ENCODE measurements around the gene PLAAT3. TPM values are rescaled to one million over a fixed set of nuclear protein-coding genes. Genes with fewer than 3 reads are reported as not detected.

Gene PLAAT3
- total and polyA plus RNA-seq, 2 of the 8 experiments (the other 6 are each of a cell fraction or from before 2014, with no cell fraction given): 109 to 190 TPM

GRCh38 chr11:63535734-63536133 lies 78.5 kb downstream of the PLAAT3 start:
- Histone ChIP-seq H3K79me2 (ENCODE audit: control insufficient read depth in 1 of 2, insufficient read depth in 2 of 2, low read length in 2 of 2) (no peaks in the 10 kb centered on the region), H3K4me3 (ENCODE audit: extremely low read depth in 1 of 4, insufficient read depth in 2 of 4, low read depth in 3 of 4, low read length in 4 of 4) (no peak overlapping the region), H3K56ac (replicated peaks; ENCODE audit: insufficient read length, low read depth, low read length) (no peak overlapping the region), H3K4me1 (replicated peaks in 1 of 4; ENCODE audit: control insufficient read depth in 3 of 4, insufficient read depth in 4 of 4, low read length in 3 of 4) (peaks cover 8 to 20% (median 17%) of the 10 kb centered on the region in 4 experiments; a peak in 6 of 7 replicates), H2AK5ac (ENCODE audit: low read depth, low read length) (peak overlapping the region; percentile 68), H4K20me1 (replicated peaks in 1 of 2; ENCODE audit: control insufficient read depth in 1 of 2, insufficient read depth in 2 of 2, low read length in 2 of 2) (no peaks in the 10 kb centered on the region), H3K27me3 (replicated peaks in 1 of 4; ENCODE audit: control insufficient read depth in 3 of 4, extremely low read depth in 1 of 4, insufficient read depth in 3 of 4, low read length in 3 of 4) (no peaks in the 10 kb centered on the region), H2BK5ac (ENCODE audit: low read depth, low read length) (peak overlapping the region; percentile 18; the same call in 1 of the 2 replicates), H2BK20ac (ENCODE audit: low read length) (peak overlapping the region; percentile 38; the same call in 1 of the 2 replicates), H3K9ac (replicated peaks in 1 of 4; ENCODE audit: extremely low read depth in 1 of 4, low read depth in 3 of 4, low read length in 3 of 4) (no peak overlapping the region), H2BK120ac (replicated peaks; ENCODE audit: low read depth, low read length) (no peak overlapping the region), H3K18ac (ENCODE audit: extremely low read depth, low read length) (no peak overlapping the region), H3K23me2 (ENCODE audit: low read depth, low read length) (no peaks in the 10 kb centered on the region), H2AFZ (ENCODE audit: low read length) (no peak overlapping the region), H3K36me3 (ENCODE audit: control insufficient read depth in 2 of 4, insufficient read depth in 4 of 4, low read length in 3 of 4) (no peaks in the 10 kb centered on the region), H4K91ac (replicated peaks; ENCODE audit: insufficient read length, low read length) (peak overlapping the region; percentile 61), H3K4ac (replicated peaks; ENCODE audit: insufficient read length, low read depth, low read length) (no peak overlapping the region), H3K4me2 (ENCODE audit: insufficient read depth in 1 of 2, low read depth in 2 of 2, low read length in 2 of 2) (no peak overlapping the region), H3K9me3 (ENCODE audit: insufficient read depth in 2 of 2, low read depth in 1 of 2, low read length in 1 of 2) (no peaks in the 10 kb centered on the region; a peak in 1 of 4 replicates), H2BK12ac (ENCODE audit: low read depth, low read length) (peak overlapping the region; percentile 93), H4K8ac (ENCODE audit: extremely low read depth, insufficient read depth, low read length) (no peak overlapping the region), H3K14ac (ENCODE audit: insufficient read length) (no peak overlapping the region), H4K5ac (ENCODE audit: insufficient read length, low read depth, low read length) (no peak overlapping the region), H2BK15ac (ENCODE audit: low read length) (0 out of 2 replicates have a peak overlapping the region, but pooled peaks have one; percentile 76), H3K79me1 (ENCODE audit: low read depth, low read length) (no peaks in the 10 kb centered on the region), H3K27ac (ENCODE audit: low read depth, low read length) (no peak overlapping the region), H3K23ac (ENCODE audit: insufficient read length) (no peak overlapping the region)
- ChIA-PET CTCF (ENCODE audit: partially characterized antibody) (interaction anchor here (1.0 to 3.8 kb wide), 4 partner anchors 17 to 92 kb away, joined by 3 to 20 read pairs (median 4); no protein-coding TSS in a partner anchor), POLR2A (ENCODE audit: partially characterized antibody) (interaction anchor here (0.9 to 1.6 kb wide), 2 partner anchors 16 to 36 kb away, joined by 3 to 4 read pairs; no protein-coding TSS in a partner anchor)
- FAIRE-seq (no peak), DNase-seq (ENCODE audit: low read depth in 1 of 2, low spot score in 2 of 2) (no peak)
- 95% methylated on average over 1 of the region's 1 CpG; no CpG with 5 or more reads in 1 of the 2 experiments for WGBS, 2 experiments (ENCODE audit: extremely low coverage in 1 of 2, insufficient coverage in 1 of 2, insufficient read length in 1 of 2, insufficient replicate concordance in 2 of 2, low coverage in 1 of 2, low lambda C conversion rate in 2 of 2, missing lambda C conversion rate in 1 of 2)
- TF ChIP-seq KDM4A (IDR thresholded peaks at IDR 0.05; ENCODE audit: low read depth, low read length, severe bottlenecking): no peak
- TF ChIP-seq NRF1 (IDR thresholded peaks at IDR 0.05; ENCODE audit: low read depth, low read length): no peak
- TF ChIP-seq ASH2L (IDR thresholded peaks at IDR 0.05; ENCODE audit: low read length): no peak
- no peak for TF ChIP-seq BCL11A (IDR thresholded peaks at IDR 0.05; ENCODE audit: low read depth in 2 of 2, low read length in 2 of 2)
- TF ChIP-seq KDM1A (IDR thresholded peaks at IDR 0.05; ENCODE audit: borderline replicate concordance, low read length): no peak
- TF ChIP-seq POU5F1 (IDR thresholded peaks at IDR 0.05; ENCODE audit: low read depth, low read length): no peak
- no peak for TF ChIP-seq GTF2F1 (IDR thresholded peaks at IDR 0.05; ENCODE audit: borderline replicate concordance, low read depth, low read length)
- TF ChIP-seq SIX5 (IDR thresholded peaks at IDR 0.05; ENCODE audit: low read depth, low read length): no peak
- no peak for TF ChIP-seq CBX5 (IDR thresholded peaks at IDR 0.05; ENCODE audit: low read depth, low read length)
- TF ChIP-seq YY1 (IDR thresholded peaks at IDR 0.05; ENCODE audit: low read depth, low read length): no peak
- no peak for TF ChIP-seq RAD21 (IDR thresholded peaks at IDR 0.05 in 1 of 2, conservative IDR thresholded peaks at IDR 0.05 in 1 of 2; ENCODE audit: low read depth in 2 of 2, low read length in 2 of 2)
- no peak for TF ChIP-seq CREB1 (IDR thresholded peaks at IDR 0.05)
- TF ChIP-seq GABPA (IDR thresholded peaks at IDR 0.05; ENCODE audit: borderline replicate concordance, insufficient read depth, low read length): no peak
